Fibroblast of mammary gland (primary cell): ENCODE data around the gene SARDH.

Experiments
- DNase-seq: peaks from one replicate; pipeline ENCODE4 v3.0.0-alpha.2; 2010; ENCODE audit warnings: low read depth
- H3K4me3 ChIP-seq: 2 replicates; pipeline ENCODE4 v1.5.1; 2011; ENCODE audit warnings: low read depth, mild to moderate bottlenecking, low read length, moderate library complexity; ENCODE audit not compliant: control insufficient read depth
- TF ChIP-seq, protein P1 (sequence below): conservative IDR thresholded peaks from 2 replicates; pipeline ENCODE4 v1.5.1; 2011; ENCODE audit warnings: low read depth, low read length, inconsistent platforms; ENCODE audit not compliant: control insufficient read depth, insufficient read depth

The SARDH gene

DNA sequence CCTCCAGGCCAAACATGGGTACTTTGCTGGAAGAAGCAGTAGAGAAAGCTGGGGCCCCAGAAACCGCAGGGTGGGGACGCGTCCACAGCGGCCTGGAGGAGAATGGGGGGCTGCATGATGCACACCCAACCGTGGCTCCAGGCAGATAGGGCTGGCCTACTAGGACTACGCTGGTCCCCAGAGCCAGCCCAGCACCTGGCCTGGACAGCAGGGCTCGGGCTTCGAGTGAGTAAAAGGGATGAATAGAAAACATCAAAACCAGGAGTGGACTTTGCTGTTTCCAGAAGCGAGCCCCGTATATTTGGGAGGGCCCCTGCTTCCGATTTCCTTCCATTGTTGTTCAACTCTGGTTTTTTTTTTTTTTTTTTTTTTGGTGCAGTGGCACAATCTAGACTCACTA is 71.3 kb downstream of the SARDH start:
- no peak overlapping the region for H3K4me3 ChIP-seq
- TF ChIP-seq, protein P1, sequence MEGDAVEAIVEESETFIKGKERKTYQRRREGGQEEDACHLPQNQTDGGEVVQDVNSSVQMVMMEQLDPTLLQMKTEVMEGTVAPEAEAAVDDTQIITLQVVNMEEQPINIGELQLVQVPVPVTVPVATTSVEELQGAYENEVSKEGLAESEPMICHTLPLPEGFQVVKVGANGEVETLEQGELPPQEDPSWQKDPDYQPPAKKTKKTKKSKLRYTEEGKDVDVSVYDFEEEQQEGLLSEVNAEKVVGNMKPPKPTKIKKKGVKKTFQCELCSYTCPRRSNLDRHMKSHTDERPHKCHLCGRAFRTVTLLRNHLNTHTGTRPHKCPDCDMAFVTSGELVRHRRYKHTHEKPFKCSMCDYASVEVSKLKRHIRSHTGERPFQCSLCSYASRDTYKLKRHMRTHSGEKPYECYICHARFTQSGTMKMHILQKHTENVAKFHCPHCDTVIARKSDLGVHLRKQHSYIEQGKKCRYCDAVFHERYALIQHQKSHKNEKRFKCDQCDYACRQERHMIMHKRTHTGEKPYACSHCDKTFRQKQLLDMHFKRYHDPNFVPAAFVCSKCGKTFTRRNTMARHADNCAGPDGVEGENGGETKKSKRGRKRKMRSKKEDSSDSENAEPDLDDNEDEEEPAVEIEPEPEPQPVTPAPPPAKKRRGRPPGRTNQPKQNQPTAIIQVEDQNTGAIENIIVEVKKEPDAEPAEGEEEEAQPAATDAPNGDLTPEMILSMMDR = no peak
- no peak for DNase-seq

DNA sequence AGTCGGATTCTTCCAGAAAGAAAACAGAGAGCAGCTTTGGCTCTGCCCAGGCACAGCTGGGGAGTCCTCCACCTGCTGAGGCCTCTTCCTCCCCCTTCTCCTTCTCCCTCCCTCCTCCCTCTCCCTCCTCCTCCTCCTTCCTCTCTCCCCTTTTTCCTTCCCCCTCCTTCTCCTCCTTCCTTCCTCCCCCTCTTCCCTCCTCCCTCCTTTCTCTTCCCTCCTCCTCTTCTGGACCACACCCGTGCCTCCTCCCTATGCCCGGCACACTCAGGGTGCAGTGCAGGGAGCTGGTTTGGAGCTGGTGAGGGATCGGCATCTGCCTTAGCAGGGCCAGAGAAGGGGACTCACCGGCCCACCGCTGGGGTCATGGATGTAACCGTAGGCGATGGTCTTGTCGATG is 71.8 kb downstream of the SARDH start:
- TF ChIP-seq, protein P1 = no peak
- DNase-seq = no peak
- no peak overlapping the region for H3K4me3 ChIP-seq

DNA sequence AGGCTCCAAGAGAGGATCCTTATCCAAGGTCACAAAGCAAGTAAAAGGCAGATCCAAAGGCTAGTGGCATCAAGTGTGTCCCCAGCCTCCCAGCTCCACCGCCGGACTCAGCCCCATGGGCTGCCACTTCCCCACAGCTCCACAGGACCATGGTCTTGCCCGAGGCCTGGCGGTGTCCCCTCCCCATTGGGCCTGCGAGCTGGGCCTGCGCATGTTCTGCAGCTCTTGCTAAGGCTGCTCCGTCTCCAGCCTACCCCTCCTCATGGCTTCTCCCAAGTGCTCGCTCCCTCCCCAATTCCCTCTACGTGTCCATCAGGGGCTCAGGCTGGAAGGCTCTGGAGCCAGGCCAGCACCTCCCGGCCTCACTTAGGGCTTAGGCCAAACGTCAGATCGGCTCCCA is 72.6 kb downstream of the SARDH start:
- TF ChIP-seq, protein P1 = no peak
- H3K4me3 ChIP-seq = no peak overlapping the region
- no peak for DNase-seq

DNA sequence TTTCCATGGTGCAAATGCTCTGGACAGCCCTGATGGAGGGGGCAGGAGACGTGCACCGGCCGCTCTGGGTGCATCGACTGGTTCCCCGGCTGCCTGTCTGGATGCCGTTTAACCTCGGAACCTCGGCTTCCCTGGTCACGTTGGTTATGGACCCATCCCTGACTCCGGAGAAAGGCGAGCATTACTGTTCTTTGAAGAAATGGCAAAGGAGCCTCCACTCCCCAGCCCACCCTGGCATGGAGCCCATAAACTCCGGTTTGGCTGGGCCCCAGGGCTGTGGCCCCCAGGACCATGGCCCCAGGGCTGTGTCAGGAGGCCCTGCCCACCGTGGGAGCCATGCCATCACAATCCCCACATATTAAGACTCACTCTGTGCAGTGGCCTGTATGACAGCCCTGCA is 73.1 kb downstream of the SARDH start:
- TF ChIP-seq, protein P1 = no peak

DNA sequence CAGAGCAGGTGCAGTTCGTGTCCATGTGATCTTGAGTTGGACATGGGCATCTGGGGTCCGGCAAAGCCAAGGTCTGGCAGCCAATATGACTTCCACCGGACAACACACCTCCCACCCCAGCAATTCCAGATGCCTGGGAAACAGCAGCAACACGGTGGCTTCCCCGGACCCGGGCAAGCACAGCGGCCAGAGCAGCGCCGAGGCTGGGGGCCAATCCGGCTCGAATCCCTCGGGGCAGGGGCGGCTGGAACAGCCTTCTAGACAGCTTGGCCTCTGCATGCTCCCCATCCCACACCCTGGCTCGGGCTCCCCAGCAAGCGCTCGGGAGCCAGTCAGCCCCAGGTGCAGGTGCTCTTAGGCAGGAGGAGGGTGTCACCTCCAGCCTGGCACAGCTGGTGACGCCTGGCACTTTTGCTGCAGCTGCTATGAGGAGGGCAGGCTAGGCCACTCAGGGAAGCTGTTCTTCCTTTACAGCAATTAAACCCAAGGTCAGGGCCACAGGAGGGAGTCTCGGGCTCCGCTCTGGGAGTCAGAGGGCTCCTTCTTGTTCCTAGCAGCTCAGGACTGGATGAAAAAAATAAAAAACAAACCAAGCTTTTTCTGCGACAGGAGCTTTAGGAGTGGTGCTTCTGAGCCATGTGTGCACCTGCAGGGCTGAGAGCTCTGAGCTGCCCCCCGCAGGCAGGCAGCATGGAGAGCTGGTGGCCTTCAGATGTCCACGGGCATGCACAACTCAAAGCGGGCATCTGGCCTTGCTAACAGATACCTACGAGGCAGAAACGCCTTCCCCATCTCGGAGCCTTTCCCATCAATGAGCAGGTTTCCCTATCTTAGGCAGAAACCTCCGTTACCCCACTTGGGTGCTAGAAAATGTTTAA is 73.7 kb downstream of the SARDH start:
- TF ChIP-seq, protein P1 = no peak
- DNase-seq = no peak
- H3K4me3 ChIP-seq = no peak overlapping the region

More for the DNA sequence above, 73.1 kb downstream of the SARDH start:
- no peak for DNase-seq
- no peak overlapping the region for H3K4me3 ChIP-seq

DNA sequence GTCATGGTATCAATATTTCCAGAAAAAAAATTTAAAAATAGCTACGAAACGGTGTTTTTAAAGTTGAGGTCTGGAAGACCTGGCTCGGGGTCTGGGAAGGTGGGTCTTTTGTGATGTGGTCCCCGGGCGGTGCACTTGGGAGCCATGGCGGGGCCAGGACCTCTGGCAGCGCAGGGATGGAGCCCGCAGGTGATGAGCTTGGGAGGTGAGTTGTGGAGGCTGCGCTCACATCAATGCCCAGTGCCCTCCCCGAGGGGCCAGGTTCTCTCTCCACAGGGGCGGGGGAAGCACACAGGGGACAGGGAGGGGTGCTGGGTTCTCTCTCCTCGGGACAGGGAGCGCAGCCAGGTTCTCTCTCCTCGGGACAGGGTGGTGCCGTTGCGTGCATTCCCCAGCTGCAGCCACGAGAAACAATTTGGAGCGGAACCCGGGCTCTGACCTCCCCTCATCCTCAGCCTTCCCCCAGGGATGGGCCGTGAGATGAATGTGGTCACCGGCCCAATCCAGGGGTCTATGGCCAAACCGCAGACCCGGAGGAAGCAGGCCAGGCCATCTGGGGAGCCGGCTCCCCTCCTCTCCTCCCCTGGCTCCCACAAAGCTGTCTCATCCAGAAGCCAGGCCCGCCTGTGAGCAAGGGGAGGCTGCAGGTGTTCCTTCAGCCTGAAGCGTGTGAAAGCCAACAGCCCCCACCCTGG is 76.2 kb downstream of the SARDH start:
- TF ChIP-seq, protein P1 = no peak
- peak; percentile 6 for DNase-seq
- no peak overlapping the region for H3K4me3 ChIP-seq
